GM21423 (cell line): ENCODE results near the gene NLRC3.
A peak's percentile ranks its signal among the peaks of the same experiment; 100 is the strongest.

Experiments
- ATAC-seq: cut with Tn5 transposase; IDR thresholded peaks from one replicate; pipeline ENCODE4 v1.9.1; 2021; ENCODE audit warnings: mild to moderate bottlenecking, moderate library complexity; ENCODE audit not compliant: unreplicated experiment

The NLRC3 gene

GRCh38 chr16:3581392-3581791 is 4.2 kb upstream of the NLRC3 start:
- ATAC-seq: no peak

- ATAC-seq: no peak
Observed at GRCh38 chr16:3580686-3581085, 3.5 kb upstream of the NLRC3 start.

- ATAC-seq: no peak
Observed at GRCh38 chr16:3580251-3580651, 3.0 kb upstream of the NLRC3 start.

- ATAC-seq: no peak
Observed at GRCh38 chr16:3579776-3580175, 2.6 kb upstream of the NLRC3 start.

GRCh38 chr16:3578610-3579551 is 1.7 kb upstream of the NLRC3 start:
- peak; percentile 58 for ATAC-seq

- no peak for ATAC-seq
Observed at GRCh38 chr16:3578121-3578520, 918 bp upstream of the NLRC3 start.

GRCh38 chr16:3576211-3576610 is 992 bp downstream of the NLRC3 start:
- no peak for ATAC-seq

GRCh38 chr16:3575491-3575890 is 1.7 kb downstream of the NLRC3 start:
- no peak for ATAC-seq

GRCh38 chr16:3574195-3574594 is 3.0 kb downstream of the NLRC3 start:
- no peak for ATAC-seq

- no peak for ATAC-seq
Observed at GRCh38 chr16:3573146-3573815, 3.9 kb downstream of the NLRC3 start.

GRCh38 chr16:3570420-3571062 is 6.7 kb downstream of the NLRC3 start:
- no peak for ATAC-seq

GRCh38 chr16:3569851-3570250 is 7.4 kb downstream of the NLRC3 start:
- no peak for ATAC-seq

- no peak for ATAC-seq
Observed at GRCh38 chr16:3566990-3567389, 10.2 kb downstream of the NLRC3 start.

GRCh38 chr16:3564889-3565141 is 12.4 kb downstream of the NLRC3 start:
- no peak for ATAC-seq

- no peak for ATAC-seq
Observed at GRCh38 chr16:3564130-3564888, 12.9 kb downstream of the NLRC3 start.

- ATAC-seq: no peak
Observed at GRCh38 chr16:3562914-3563480, 14.2 kb downstream of the NLRC3 start.

- ATAC-seq: no peak
Observed at GRCh38 chr16:3561626-3562025, 15.6 kb downstream of the NLRC3 start.

GRCh38 chr16:3554351-3554928 is 22.8 kb downstream of the NLRC3 start:
- ATAC-seq: no peak

GRCh38 chr16:3553138-3553923 is 23.9 kb downstream of the NLRC3 start:
- no peak for ATAC-seq
